Large intestine (tissue), 3 donors: ENCODE measurements around the gene HOXA9. TPM values are rescaled to one million over a fixed set of nuclear protein-coding genes. Genes with fewer than 3 reads are reported as not detected.
A peak's percentile ranks its signal among the peaks of the same experiment; 100 is the strongest.

Experiments used
- DNase-seq, 2 donors: peaks; one replicate each; pipeline versions ENCODE4 v3.0.0 to v3.0.0-alpha.2; 2013
- H3K27ac ChIP-seq: one replicate; pipeline ENCODE4 v1.5.1; 2013; ENCODE audit warnings: low read length
- H3K27me3 ChIP-seq: 2 replicates; pipeline ENCODE4 v1.6.1; 2013; ENCODE audit warnings: low read length; ENCODE audit not compliant: control insufficient read depth, insufficient read depth
- H3K36me3 ChIP-seq: 2 replicates; pipeline ENCODE4 v1.6.1; 2013; ENCODE audit warnings: low read length; ENCODE audit not compliant: control insufficient read depth, insufficient read depth
- H3K4me1 ChIP-seq: one replicate; pipeline ENCODE4 v1.6.1; 2013; ENCODE audit warnings: low read length; ENCODE audit not compliant: control insufficient read depth, insufficient read depth
- H3K4me3 ChIP-seq: one replicate; pipeline ENCODE4 v1.5.1; 2013; ENCODE audit warnings: low read length
- H3K9me3 ChIP-seq: one replicate; pipeline ENCODE4 v1.6.1; 2013; ENCODE audit warnings: mild to moderate bottlenecking, low read depth, low read length, moderate library complexity; ENCODE audit not compliant: control insufficient read depth
- WGBS: methylation state at CpG from one replicate; pipeline ENCODE4 v1.1.5; 2013; ENCODE audit warnings: low lambda C conversion rate; ENCODE audit not compliant: insufficient coverage; 5-methylcytosine and 5-hydroxymethylcytosine counted together
- polyA plus RNA-seq: library from polyadenylated mRNA; unstranded; fragments of 120-200 nt; gene quantifications from one replicate; pipeline ENCODE4 v1.2.1, GENCODE V29; 2013

The HOXA9 gene
- polyA plus RNA-seq, 1 donor, result 0.33 TPM

GRCh38 chr7:27161721-27162560, 3.4 kb downstream of the HOXA9 start:
- peaks cover 9% of the 10 kb centered on the region for H3K4me1 ChIP-seq
- peaks cover 96% of the 10 kb centered on the region for H3K27me3 ChIP-seq
- H3K4me3 ChIP-seq, result no peak overlapping the region
- 60% methylated on average over 1 of the region's 30 CpGs for WGBS
- H3K27ac ChIP-seq, result peak overlapping the region; percentile 8
- H3K36me3 ChIP-seq, result no peaks in the 10 kb centered on the region
- no peak for DNase-seq
- peaks cover 34% of the 10 kb centered on the region for H3K9me3 ChIP-seq

GRCh38 chr7:27161214-27161720, 4.1 kb downstream of the HOXA9 start:
- Histone ChIP-seq H3K4me3 (peak overlapping the region; percentile 59), H3K4me1 (peaks cover 10% of the 10 kb centered on the region)
- no peak for DNase-seq

GRCh38 chr7:27160546-27161213, 4.7 kb downstream of the HOXA9 start:
- DNase-seq, result peak; percentile 71 to 78
- H3K36me3 ChIP-seq, result no peaks in the 10 kb centered on the region
- peaks cover 94% of the 10 kb centered on the region for H3K27me3 ChIP-seq
- H3K9me3 ChIP-seq, result peaks cover 29% of the 10 kb centered on the region
- peak overlapping the region; percentile 59 for H3K4me3 ChIP-seq
- peak overlapping the region; percentile 64 for H3K27ac ChIP-seq
- WGBS, result 0% methylated on average over 2 of the region's 54 CpGs
- peaks cover 12% of the 10 kb centered on the region for H3K4me1 ChIP-seq

More at GRCh38 chr7:27161214-27161720, 4.1 kb downstream of the HOXA9 start:
- H3K9me3 ChIP-seq, result peaks cover 28% of the 10 kb centered on the region
- H3K27me3 ChIP-seq, result peaks cover 94% of the 10 kb centered on the region
- H3K27ac ChIP-seq, result no peak overlapping the region
- H3K36me3 ChIP-seq, result no peaks in the 10 kb centered on the region
- WGBS, result 0% methylated on average over 1 of the region's 27 CpGs

- H3K9me3 ChIP-seq, result peaks cover 25% of the 10 kb centered on the region
- peak overlapping the region; percentile 45 for H3K27ac ChIP-seq
- H3K36me3 ChIP-seq, result no peaks in the 10 kb centered on the region
- WGBS, result no CpG with 5 or more reads among the region's 23 CpGs
- H3K4me1 ChIP-seq, result peaks cover 12% of the 10 kb centered on the region
- peak overlapping the region; percentile 59 for H3K4me3 ChIP-seq
- no peak for DNase-seq
- H3K27me3 ChIP-seq, result peaks cover 94% of the 10 kb centered on the region
Observed at GRCh38 chr7:27160145-27160545, 5.2 kb downstream of the HOXA9 start.

- H3K4me3 ChIP-seq, result peak overlapping the region; percentile 59
- H3K9me3 ChIP-seq, result peaks cover 22% of the 10 kb centered on the region
- WGBS, result no CpG with 5 or more reads among the region's 27 CpGs
- peaks cover 94% of the 10 kb centered on the region for H3K27me3 ChIP-seq
- H3K4me1 ChIP-seq, result peaks cover 12% of the 10 kb centered on the region
- no peaks in the 10 kb centered on the region for H3K36me3 ChIP-seq
- DNase-seq, result no peak
- peak overlapping the region; percentile 45 for H3K27ac ChIP-seq
Observed at GRCh38 chr7:27159266-27160144, 5.8 kb downstream of the HOXA9 start.

GRCh38 chr7:27158436-27159265, 6.7 kb downstream of the HOXA9 start:
- H3K27me3 ChIP-seq, result peaks cover 94% of the 10 kb centered on the region
- H3K36me3 ChIP-seq, result no peaks in the 10 kb centered on the region
- whole genome bisulfite sequencing, result no CpG with 5 or more reads among the region's 35 CpGs
- H3K9me3 ChIP-seq, result peaks cover 17% of the 10 kb centered on the region
- no peak for DNase-seq
- H3K4me1 ChIP-seq, result peaks cover 12% of the 10 kb centered on the region
- no peak overlapping the region for H3K4me3 ChIP-seq
- H3K27ac ChIP-seq, result peak overlapping the region; percentile 37

GRCh38 chr7:27157702-27158431, 7.5 kb downstream of the HOXA9 start:
- H3K4me3 ChIP-seq, result peak overlapping the region; percentile 27
- DNase-seq, result no peak

GRCh38 chr7:27156916-27157701, 8.2 kb downstream of the HOXA9 start:
- H3K4me1 ChIP-seq, result peaks cover 17% of the 10 kb centered on the region
- peaks cover 97% of the 10 kb centered on the region for H3K27me3 ChIP-seq
- WGBS, result no CpG with 5 or more reads among the region's 30 CpGs

More at GRCh38 chr7:27157702-27158431, 7.5 kb downstream of the HOXA9 start:
- Histone ChIP-seq H3K27ac (peak overlapping the region; percentile 37), H3K4me1 (peaks cover 14% of the 10 kb centered on the region), H3K36me3 (no peaks in the 10 kb centered on the region), H3K9me3 (peaks cover 18% of the 10 kb centered on the region), H3K27me3 (peaks cover 94% of the 10 kb centered on the region)
- 19% methylated on average over 5 of the region's 30 CpGs for WGBS

More at GRCh38 chr7:27156916-27157701, 8.2 kb downstream of the HOXA9 start:
- H3K36me3 ChIP-seq, result no peaks in the 10 kb centered on the region
- DNase-seq, result no peak
- H3K27ac ChIP-seq, result peak overlapping the region; percentile 37
- H3K4me3 ChIP-seq, result peak overlapping the region; percentile 27
- peaks cover 23% of the 10 kb centered on the region for H3K9me3 ChIP-seq
